Occipital lobe (tissue), 2 donors: ENCODE data around the gene NLRP7. TPM values are rescaled to one million over a fixed set of nuclear protein-coding genes. Genes with fewer than 3 reads are reported as not detected.
"Not testable (repeated sequence)": the region's sequence is repeated elsewhere in the genome, so short reads cannot be mapped to it uniquely, and the experiment has no call there.

Experiments
- DNase-seq: peaks from one replicate; lab custom pipeline; 2025; lab: John Stamatoyannopoulos, UW
- total RNA-seq: library from RNA; depleted of rRNA; stranded (reverse); fragments of >200 nt; gene quantifications from one replicate; pipeline ENCODE4 v1.2.3, GENCODE V29; 2014

NLRP7 gene
- total RNA-seq, 1 donor from 2014 or later, result not detected

DNA sequence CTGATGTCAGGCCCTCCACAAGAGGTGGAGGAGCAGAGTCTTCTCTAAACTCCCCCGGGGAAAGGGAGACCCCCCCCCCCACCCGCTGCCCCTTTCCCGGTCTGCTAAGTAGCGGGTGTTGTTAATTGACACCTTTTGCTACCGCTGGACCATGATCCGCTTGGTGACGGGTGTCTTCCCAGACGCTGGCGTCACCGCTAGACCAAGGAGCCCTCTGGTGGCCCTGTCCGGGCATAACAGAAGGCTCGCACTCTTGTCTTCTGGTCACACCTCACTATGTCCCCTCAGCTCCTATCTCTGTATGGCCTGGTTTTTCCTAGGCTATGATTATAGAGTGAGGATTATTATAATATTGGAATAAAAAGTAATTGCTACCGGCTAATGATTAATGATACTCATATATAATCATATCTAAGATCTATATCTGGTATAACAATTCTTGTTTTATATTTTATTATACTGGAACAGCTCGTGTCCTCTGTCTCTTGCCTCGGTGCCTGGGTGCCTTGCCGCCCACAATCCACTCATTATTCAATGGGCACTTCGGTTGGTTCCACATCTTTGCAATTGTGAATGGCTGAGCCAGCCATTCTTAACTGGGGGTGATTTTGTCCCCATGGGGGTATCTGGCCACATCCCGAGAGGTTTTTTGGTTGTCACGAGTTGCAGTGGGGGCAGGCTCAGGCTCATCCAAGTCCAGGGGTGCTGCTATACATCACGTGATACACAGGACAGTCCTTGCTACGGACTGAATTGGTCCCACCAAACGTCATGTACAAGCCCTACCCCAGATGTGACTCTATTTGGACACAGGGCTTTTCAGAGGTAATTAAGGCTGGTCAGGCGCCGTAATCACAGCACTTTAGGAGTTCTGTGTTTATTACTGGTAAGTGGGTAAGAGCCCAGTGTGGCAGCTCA, 27.4 kb downstream of the NLRP7 start:
- DNase-seq, result not testable (repeated sequence)

DNA sequence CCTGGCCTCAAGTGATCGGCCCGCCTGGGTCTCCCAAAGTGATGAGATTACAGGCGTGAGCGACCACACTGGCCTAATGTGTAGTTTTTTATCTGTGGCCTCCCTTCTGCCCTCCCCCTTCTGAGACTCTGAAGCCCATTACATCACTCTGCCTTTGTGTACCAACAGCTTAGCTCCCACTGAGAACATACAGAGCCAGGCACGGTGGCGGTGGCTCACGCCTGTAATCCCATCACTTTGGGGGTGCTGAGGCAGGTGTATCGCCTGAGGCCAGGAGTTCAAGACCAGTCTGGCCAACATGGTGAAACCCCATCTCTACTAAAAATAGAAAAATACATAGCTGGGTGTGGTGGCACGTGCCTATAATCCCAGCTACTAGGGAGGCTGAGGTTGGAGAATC, 28.8 kb downstream of the NLRP7 start:
- no peak for DNase-seq

- DNase-seq, result no peak
Observed at GRCh38 chr19:54916822-54917221, 30.5 kb downstream of the NLRP7 start.

- not testable (repeated sequence) for DNase-seq
Observed at GRCh38 chr19:54907899-54908298, 39.4 kb downstream of the NLRP7 start.

DNA sequence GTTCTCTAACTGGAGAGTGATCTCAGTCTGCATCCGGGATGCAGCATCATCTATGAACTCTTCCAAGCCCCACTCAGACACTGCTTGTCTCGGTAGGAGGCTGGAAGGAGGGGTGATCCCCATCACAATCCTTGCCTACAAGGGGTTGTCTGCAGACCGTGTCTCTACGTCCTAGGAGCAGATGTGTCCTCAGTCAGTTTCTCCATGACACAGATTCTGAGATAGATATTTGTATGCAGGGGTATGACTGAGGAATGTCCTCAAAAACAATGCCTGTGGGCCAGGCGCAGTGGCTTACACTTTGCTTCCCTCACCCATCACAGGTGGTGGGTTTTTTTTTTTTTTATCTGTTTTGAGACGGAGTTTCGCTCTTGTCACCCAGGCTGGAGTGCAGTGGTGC, 40.5 kb downstream of the NLRP7 start:
- no peak for DNase-seq

GRCh38 chr19:54905803-54906511, 41.4 kb downstream of the NLRP7 start, which contains the start of gene NCR1:
Gene NCR1 (plus strand): TSS chr19:54906148. CDS start chr19:54906188, 40 bp downstream.
- no peak for DNase-seq

DNA sequence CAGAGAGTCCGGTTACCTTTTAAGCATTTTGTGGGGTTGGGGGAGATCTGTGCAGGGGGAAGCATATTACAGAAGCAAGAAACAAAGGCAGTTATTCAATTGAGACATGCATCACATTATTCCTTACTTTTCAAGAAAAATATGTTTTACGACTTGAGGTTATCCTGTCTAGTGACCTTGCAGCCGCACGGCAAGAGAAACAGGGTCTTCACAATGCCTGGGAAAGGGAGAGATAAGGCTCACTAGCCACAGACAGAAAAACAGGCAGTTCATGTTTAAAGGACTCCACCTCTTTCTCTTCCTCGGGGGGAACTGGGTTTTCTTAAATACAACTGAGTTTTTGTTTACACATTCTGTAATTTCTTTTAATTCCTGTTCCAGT, 41.9 kb downstream of the NLRP7 start:
- no peak for DNase-seq

- DNase-seq, result not testable (repeated sequence)
Observed at GRCh38 chr19:54904261-54904660, 43.1 kb downstream of the NLRP7 start.

DNA sequence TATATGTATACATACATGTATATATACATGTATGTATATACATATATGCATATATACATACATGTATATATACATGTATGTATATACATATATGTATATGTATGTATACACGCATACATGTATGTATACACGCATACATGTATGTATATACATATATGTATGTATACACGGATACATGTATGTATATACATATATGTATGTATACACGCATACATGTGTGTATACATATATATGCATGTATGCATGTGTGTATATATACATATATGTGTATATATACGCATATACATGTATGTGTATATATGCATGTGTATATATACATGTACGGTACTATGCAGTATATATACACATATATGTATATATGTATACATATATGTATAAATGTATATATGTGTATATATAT, 44.0 kb downstream of the NLRP7 start:
- DNase-seq, result no peak

DNA sequence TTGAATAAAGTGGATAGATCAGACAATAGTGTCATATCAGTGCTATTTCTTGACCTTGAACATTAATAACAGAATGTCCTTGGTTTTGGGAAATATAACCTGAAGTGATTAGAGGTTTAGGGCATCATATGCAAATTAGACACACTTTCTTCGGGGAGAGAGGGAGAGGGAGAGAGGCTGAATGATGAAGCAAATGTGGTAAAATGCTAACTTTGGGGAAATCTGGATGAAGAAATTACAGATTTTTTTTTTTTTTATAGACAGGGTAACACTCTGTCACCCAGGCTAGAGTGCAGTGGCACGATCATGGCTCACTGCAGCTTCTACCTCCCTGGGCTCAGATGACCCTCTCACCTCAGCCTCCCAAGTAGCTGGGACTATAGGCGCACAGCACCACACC, 45.3 kb downstream of the NLRP7 start:
- DNase-seq, result no peak

DNA sequence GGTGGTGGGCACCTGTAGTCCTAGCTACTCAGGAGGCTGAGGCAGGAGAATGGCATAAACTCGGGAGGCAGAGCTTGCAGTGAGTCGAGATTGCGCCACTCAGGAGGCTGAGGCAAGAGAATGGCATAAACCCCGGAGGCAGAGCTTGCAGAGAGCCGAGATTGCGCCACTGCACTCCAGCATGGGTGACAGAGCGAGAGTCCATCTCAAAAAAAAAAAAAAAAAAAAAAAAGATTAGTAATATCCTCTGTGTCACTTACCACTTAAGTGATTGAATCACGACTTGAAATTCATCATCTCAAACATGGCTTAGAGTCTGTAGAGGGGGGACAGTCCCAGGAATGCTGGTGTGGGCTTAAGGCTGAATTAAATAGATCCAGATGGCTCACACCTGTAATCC, 46.2 kb downstream of the NLRP7 start:
- not testable (repeated sequence) for DNase-seq

DNA sequence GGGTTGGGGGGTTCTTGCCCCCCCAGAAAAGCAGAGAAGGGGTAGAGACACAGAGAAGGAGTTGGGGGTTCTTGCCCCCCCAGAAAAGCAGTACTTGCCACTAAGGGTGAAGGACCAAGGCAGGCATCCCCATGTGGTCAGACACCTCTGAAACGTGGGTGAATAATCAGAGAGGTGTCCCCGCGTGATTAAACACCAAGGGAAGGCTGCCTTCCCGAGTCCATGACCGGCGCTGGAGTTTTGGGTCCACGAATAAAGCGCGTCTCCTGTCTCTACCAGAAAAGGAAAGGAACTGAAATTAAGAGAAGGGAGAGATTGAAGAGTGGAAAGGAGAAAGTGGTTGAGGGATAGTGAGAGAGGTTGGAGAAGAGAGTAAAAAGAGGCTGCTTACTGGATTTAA, 47.7 kb downstream of the NLRP7 start:
- DNase-seq, result not testable (repeated sequence)

DNA sequence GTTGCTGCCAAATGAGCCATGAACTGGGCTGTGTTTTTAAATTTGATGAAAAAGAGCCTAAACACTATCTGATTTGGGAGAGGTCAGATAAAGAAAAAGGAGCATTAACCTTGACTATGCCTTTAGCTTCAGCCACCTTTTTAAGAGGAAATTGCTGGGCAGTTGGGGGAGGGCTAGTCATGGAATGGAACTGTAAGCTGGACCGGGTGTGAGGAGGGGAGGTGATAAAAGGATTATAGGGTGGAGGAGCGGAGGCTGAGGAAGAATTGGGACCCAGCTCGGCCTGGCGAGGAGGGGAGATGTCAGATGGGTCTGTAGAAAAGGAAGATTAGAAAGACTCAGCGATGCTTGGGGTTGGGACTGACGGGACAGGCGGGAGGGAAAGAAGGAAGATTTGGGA, 48.6 kb downstream of the NLRP7 start:
- DNase-seq, result not testable (repeated sequence)

DNA sequence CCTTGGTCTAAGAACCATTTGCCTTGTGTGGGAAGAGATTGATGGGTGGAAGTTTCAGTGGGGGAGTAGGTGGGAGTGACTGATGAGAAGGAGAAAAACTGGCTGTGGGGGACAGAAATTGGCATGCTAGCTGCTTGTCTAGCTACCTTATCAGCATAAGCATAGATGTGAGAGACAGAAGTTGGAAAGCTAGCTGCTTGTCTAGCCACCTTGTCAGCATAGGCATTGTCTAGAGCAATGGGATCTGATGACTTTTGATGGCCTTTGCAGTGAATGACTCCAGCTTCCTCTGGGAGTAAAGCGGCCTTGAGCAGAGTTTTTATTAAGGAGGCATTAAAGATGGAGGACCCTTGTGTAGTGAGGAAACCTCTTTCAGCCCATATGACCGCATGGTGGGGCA, 51.3 kb downstream of the NLRP7 start:
- no peak for DNase-seq

DNA sequence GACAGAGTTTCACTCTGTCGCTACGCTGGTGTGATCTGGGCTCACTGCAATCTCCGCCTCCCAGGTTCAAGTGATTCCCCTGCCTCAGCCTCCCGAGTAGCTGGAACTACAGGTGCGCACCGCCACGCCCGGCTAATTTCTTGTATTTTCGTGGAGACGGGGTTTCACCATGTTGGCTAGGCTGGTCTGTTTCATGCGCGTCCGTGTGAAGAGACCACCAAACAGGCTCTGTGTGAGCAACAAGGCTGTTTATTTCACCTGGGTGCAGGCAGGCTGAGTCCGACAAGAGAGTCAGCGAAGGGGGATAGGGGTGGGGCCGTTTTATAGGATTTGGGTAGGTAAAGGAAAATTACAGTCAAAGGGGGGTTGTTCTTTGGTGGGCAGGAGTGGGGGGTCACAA, 53.2 kb downstream of the NLRP7 start:
- DNase-seq, result not testable (repeated sequence)

DNA sequence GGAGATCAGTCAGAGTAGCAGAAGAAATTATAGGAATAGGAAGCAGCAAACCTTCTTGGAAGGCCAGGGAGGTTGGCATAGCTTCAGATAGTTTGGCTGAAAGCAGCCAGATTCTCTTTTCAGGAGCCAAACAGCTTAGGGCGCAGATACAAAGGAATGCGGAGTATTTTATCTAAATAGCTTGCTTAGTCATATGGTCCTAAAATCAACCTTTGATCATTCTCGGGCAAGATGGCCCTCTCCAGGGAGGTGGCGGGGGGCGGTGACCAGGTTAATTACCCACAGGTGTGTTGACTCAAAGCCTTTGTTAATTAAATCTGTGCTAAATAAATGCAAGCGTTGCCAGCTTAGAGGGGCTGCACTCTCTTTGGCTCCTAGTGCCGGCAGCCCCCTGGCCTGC, 53.9 kb downstream of the NLRP7 start:
- DNase-seq, result no peak

- no peak for DNase-seq
Observed at GRCh38 chr19:54889566-54889965, 57.8 kb downstream of the NLRP7 start.

DNA sequence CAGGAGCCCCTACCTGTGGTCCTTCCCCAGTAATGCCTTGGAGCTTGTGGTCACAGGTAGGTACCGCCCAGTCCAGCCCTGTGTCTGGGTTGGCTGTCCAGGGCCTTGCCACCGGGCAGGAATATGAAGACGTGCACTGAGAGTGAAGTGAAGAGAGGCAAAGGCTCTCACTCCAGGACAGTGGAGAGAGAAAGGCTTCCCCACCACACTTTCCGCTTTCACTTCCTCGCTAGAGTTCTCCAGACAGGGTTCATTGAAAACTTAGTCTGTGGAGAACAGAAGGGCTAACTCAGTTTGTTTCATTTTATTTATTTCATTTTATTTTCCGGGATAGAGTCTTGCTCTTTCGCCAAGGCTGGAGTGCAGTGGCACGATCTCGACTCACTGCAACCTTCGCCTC, 59.1 kb downstream of the NLRP7 start:
- DNase-seq, result no peak

GRCh38 chr19:54883228-54883627, 64.1 kb downstream of the NLRP7 start:
- no peak for DNase-seq

GRCh38 chr19:54882758-54883157, 64.6 kb downstream of the NLRP7 start:
- no peak for DNase-seq

GRCh38 chr19:54881884-54882283, 65.4 kb downstream of the NLRP7 start:
- no peak for DNase-seq

- no peak for DNase-seq
Observed at GRCh38 chr19:54877471-54877870, 69.9 kb downstream of the NLRP7 start.

DNA sequence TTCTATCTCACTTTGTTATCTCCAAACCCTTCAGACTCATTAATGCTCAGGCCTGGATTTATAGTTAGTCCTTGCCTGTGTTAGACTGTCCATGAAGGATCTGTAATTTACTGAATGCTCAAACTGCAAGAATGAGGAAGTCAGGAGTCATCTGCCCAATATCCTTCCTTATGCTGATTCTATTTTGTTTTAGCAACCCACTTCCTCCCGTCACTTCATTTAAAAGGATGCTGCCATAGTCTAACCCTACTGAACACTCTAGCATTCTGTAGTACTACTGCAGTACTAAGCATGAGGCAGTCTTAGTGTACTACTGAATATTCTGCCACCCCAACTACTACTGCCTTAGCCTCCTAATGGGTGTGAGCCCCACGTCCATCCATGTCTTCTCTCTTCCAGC, 71.8 kb downstream of the NLRP7 start:
- no peak for DNase-seq
